GM23338 (cell line): ENCODE results near the gene TENT4A. TPM values are rescaled to one million over a fixed set of nuclear protein-coding genes. Genes with fewer than 3 reads are reported as not detected.

ENCODE experiments used
- ATAC-seq: fragments of 200-7000 bp; cut with Tn5 transposase; 3 replicates; pipeline ENCODE4 v1.9.1; 2020
- DNase-seq: peaks from one replicate; pipeline ENCODE4 v3.0.0-alpha.2; 2015; ENCODE audit warnings: low spot score
- H2AFZ ChIP-seq: fragments of 200-600 bp; sonication (generic); 2 replicates; pipeline ENCODE4 v1.8.0; 2016; ENCODE audit warnings: antibody characterized with exemption, mild to moderate bottlenecking, moderate library complexity
- H3F3A ChIP-seq: fragments of 200-600 bp; sonication (generic); replicated peaks from 2 replicates; pipeline ENCODE4 v1.8.0; 2017; ENCODE audit warnings: antibody characterized with exemption, mixed run types, low read depth
- H3K27ac ChIP-seq: fragments of 200-600 bp; sonication (generic); 2 replicates; pipeline ENCODE4 v1.6.1; 2016; ENCODE audit warnings: low read depth
- H3K27me3 ChIP-seq: fragments of 200-600 bp; sonication (generic); 2 replicates; pipeline ENCODE4 v1.8.0; 2016; ENCODE audit warnings: mild to moderate bottlenecking, mixed run types, moderate library complexity; ENCODE audit not compliant: insufficient read depth
- H3K36me3 ChIP-seq: fragments of 200-600 bp; sonication (generic); 2 replicates; pipeline ENCODE4 v1.8.0; 2016; ENCODE audit warnings: mild to moderate bottlenecking; ENCODE audit not compliant: insufficient read depth
- H3K4me1 ChIP-seq: fragments of 200-600 bp; sonication (generic); 2 replicates; pipeline ENCODE4 v1.8.0; 2016; ENCODE audit warnings: mild to moderate bottlenecking, moderate library complexity; ENCODE audit not compliant: insufficient read depth
- H3K4me2 ChIP-seq: fragments of 200-600 bp; sonication (generic); 2 replicates; pipeline ENCODE4 v1.7.1; 2017; ENCODE audit warnings: mixed run types
- H3K4me3 ChIP-seq: fragments of 200-600 bp; sonication (generic); 2 replicates; pipeline ENCODE4 v1.6.1; 2016; ENCODE audit warnings: mixed run types
- H3K79me2 ChIP-seq: fragments of 200-600 bp; sonication (generic); replicated peaks from 2 replicates; pipeline ENCODE4 v1.8.0; 2017; ENCODE audit warnings: mild to moderate bottlenecking; ENCODE audit not compliant: insufficient read depth
- H3K9me2 ChIP-seq: fragments of 200-600 bp; sonication (generic); 2 replicates; pipeline ENCODE4 v1.8.0; 2017; ENCODE audit not compliant: insufficient read depth
- H4K20me1 ChIP-seq: fragments of 200-600 bp; sonication (generic); replicated peaks from 2 replicates; pipeline ENCODE4 v1.8.0; 2017; ENCODE audit warnings: mild to moderate bottlenecking; ENCODE audit not compliant: insufficient read depth
- H3K27ac Mint-ChIP-seq: 2 replicates; pipeline ENCODE4 v1.8.0; 2020; ENCODE audit warnings: inconsistent platforms, mild to moderate bottlenecking, moderate library complexity, mixed read lengths
- H3K27me3 Mint-ChIP-seq: 3 replicates; pipeline ENCODE4 v1.8.0; 2022; ENCODE audit warnings: low read depth, mild to moderate bottlenecking, moderate library complexity, mixed read lengths, inconsistent platforms; ENCODE audit not compliant: insufficient read depth, poor library complexity
- H3K36me3 Mint-ChIP-seq: 3 replicates; pipeline ENCODE4 v1.8.0; 2021; ENCODE audit warnings: low read depth, mild to moderate bottlenecking, inconsistent platforms, moderate library complexity, mixed read lengths
- H3K4me1 Mint-ChIP-seq: 3 replicates; pipeline ENCODE4 v1.8.0; 2020; ENCODE audit warnings: mild to moderate bottlenecking, inconsistent platforms, mixed read lengths
- H3K4me3 Mint-ChIP-seq: 3 replicates; pipeline ENCODE4 v1.8.0; 2021; ENCODE audit warnings: moderate library complexity, mild to moderate bottlenecking, inconsistent platforms, mixed read lengths
- H3K9me3 Mint-ChIP-seq: 3 replicates; pipeline ENCODE4 v1.8.0; 2020; ENCODE audit warnings: moderate library complexity, mild to moderate bottlenecking, inconsistent platforms, mixed read lengths
- CREB1 ChIP-seq: fragments of 250-450 bp; sonication (Bioruptor Pico); IDR thresholded peaks from 2 replicates; pipeline ENCODE4 v1.5.0; 2020; ENCODE audit warnings: low read depth, mild to moderate bottlenecking, moderate library complexity
- EZH2 ChIP-seq: fragments of 200-600 bp; sonication (generic); IDR thresholded peaks from one replicate; pipeline ENCODE4 v1.8.0; 2017; ENCODE audit warnings: antibody characterized with exemption, mild to moderate bottlenecking, low read depth; ENCODE audit not compliant: unreplicated experiment
- EZH2phosphoT487 ChIP-seq: fragments of 200-600 bp; sonication (generic); IDR thresholded peaks from one replicate; pipeline ENCODE4 v1.8.1; 2018; ENCODE audit warnings: antibody characterized with exemption; ENCODE audit not compliant: unreplicated experiment
- JUNB ChIP-seq: IDR thresholded peaks from one replicate; pipeline ENCODE4 v1.6.1; 2016; ENCODE audit warnings: antibody characterized with exemption; ENCODE audit not compliant: unreplicated experiment
- NANOG ChIP-seq: IDR thresholded peaks from 2 replicates; pipeline ENCODE4 v1.6.1; 2016; ENCODE audit warnings: antibody characterized with exemption, borderline replicate concordance
- POLR2AphosphoS5 ChIP-seq: IDR thresholded peaks from 2 replicates; pipeline ENCODE4 v1.6.1; 2016; ENCODE audit warnings: antibody characterized with exemption, low read depth
- STAT1 ChIP-seq: IDR thresholded peaks from one replicate; pipeline ENCODE4 v1.6.1; 2016; ENCODE audit warnings: antibody characterized with exemption; ENCODE audit not compliant: unreplicated experiment
- ZNF114 ChIP-seq: fragments of 250-450 bp; sonication (Bioruptor Pico); IDR thresholded peaks from 2 replicates; pipeline ENCODE4 v1.5.0; 2020; ENCODE audit warnings: mild to moderate bottlenecking, moderate library complexity
- ZNF331 ChIP-seq: fragments of 250-450 bp; sonication (Bioruptor Pico); IDR thresholded peaks from 2 replicates; pipeline ENCODE4 v1.5.0; 2020; ENCODE audit warnings: low read depth, mild to moderate bottlenecking, moderate library complexity
- polyA plus RNA-seq: library from polyadenylated mRNA; unstranded; fragments of >200 nt; fragmentation: Nextera tagmentation; extraction: Ambion mirVana; gene quantifications from 2 replicates; pipeline ENCODE4 v1.2.1, GENCODE V29; 2016
- total RNA-seq: library from RNA; depleted of rRNA; stranded (reverse); fragments of >200 nt; shearing (Covaris generic); gene quantifications from 2 replicates; pipeline ENCODE4 v1.2.3, GENCODE V29; 2014
- TF ChIP-seq, protein P1 (sequence below): IDR thresholded peaks from 2 replicates; pipeline ENCODE4 v1.6.1; 2016; ENCODE audit warnings: antibody characterized with exemption
- TF ChIP-seq, protein P2 (sequence below): IDR thresholded peaks from one replicate; pipeline ENCODE4 v1.6.1; 2018; ENCODE audit warnings: antibody characterized with exemption; ENCODE audit not compliant: unreplicated experiment
- TF ChIP-seq, protein P3 (sequence below), 2 experiments: fragments of 200-600 bp in 1 of 2; sonication (generic) in 1 of 2; conservative IDR thresholded peaks; 2 replicates each; pipeline versions ENCODE4 v1.5.1 to v1.6.1; 2016 to 2017; ENCODE audit warnings: antibody characterized with exemption in 2 of 2, low read depth in 2 of 2, mild to moderate bottlenecking in 2 of 2, moderate library complexity in 1 of 2
- TF ChIP-seq, protein P4 (sequence below): fragments of 250-450 bp; sonication (Bioruptor Pico); IDR thresholded peaks from 2 replicates; pipeline ENCODE4 v1.5.0; 2020; ENCODE audit warnings: mild to moderate bottlenecking, moderate library complexity

Gene TENT4A
- total and polyA plus RNA-seq, 2 experiments from 2014 or later = 5.3 to 24.0 TPM

DNA sequence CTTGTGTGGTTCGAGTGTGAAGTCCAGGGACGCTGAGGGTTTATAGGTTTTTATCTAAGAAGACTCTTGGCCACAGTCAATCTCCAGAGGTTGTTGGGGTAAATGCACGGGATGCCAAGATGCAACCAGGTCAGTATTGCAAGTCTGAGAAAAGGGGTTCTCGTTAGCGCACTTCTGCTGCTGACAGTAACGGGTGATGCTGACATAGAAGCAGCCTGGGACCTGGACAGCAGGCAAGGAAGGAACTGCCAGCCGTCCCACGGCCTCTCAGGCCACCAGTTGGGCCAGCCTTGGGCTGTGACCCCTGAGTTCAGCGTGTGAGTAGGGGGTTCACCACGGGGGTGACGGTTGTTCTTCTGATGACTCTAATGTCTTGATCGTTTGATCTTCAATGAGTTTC lies 39.0 kb downstream of the TENT4A start:
- Histone ChIP-seq H3K4me3 (no peak overlapping the region), H3K9me2 (no peaks in the 10 kb centered on the region), H3F3A (no peaks in the 10 kb centered on the region), H3K27ac (no peak overlapping the region), H3K79me2 (peaks cover 17% of the 10 kb centered on the region), H3K4me1 (peaks cover 4% of the 10 kb centered on the region), H4K20me1 (peaks cover 9% of the 10 kb centered on the region), H3K36me3 (peaks cover 25% of the 10 kb centered on the region), H3K27me3 (no peaks in the 10 kb centered on the region), H2AFZ (no peak overlapping the region), H3K4me2 (no peak overlapping the region)
- Mint-ChIP-seq H3K36me3 (peaks cover 85% of the 10 kb centered on the region), H3K27me3 (peaks cover 4% of the 10 kb centered on the region), H3K4me1 (peaks cover 11% of the 10 kb centered on the region), H3K4me3 (no peak overlapping the region), H3K27ac (no peak overlapping the region), H3K9me3 (no peaks in the 10 kb centered on the region; the same call in 2 of the 3 replicates)
- no peak for ATAC-seq
- no peak for TF ChIP-seq STAT1
- TF ChIP-seq EZH2phosphoT487 = no peak
- TF ChIP-seq, protein P1, sequence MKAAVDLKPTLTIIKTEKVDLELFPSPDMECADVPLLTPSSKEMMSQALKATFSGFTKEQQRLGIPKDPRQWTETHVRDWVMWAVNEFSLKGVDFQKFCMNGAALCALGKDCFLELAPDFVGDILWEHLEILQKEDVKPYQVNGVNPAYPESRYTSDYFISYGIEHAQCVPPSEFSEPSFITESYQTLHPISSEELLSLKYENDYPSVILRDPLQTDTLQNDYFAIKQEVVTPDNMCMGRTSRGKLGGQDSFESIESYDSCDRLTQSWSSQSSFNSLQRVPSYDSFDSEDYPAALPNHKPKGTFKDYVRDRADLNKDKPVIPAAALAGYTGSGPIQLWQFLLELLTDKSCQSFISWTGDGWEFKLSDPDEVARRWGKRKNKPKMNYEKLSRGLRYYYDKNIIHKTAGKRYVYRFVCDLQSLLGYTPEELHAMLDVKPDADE = no peak
- TF ChIP-seq POLR2AphosphoS5 = no peak
- no peak for TF ChIP-seq ZNF114 (CRISPR knock-in tag)
- TF ChIP-seq EZH2 = no peak
- TF ChIP-seq, protein P2, sequence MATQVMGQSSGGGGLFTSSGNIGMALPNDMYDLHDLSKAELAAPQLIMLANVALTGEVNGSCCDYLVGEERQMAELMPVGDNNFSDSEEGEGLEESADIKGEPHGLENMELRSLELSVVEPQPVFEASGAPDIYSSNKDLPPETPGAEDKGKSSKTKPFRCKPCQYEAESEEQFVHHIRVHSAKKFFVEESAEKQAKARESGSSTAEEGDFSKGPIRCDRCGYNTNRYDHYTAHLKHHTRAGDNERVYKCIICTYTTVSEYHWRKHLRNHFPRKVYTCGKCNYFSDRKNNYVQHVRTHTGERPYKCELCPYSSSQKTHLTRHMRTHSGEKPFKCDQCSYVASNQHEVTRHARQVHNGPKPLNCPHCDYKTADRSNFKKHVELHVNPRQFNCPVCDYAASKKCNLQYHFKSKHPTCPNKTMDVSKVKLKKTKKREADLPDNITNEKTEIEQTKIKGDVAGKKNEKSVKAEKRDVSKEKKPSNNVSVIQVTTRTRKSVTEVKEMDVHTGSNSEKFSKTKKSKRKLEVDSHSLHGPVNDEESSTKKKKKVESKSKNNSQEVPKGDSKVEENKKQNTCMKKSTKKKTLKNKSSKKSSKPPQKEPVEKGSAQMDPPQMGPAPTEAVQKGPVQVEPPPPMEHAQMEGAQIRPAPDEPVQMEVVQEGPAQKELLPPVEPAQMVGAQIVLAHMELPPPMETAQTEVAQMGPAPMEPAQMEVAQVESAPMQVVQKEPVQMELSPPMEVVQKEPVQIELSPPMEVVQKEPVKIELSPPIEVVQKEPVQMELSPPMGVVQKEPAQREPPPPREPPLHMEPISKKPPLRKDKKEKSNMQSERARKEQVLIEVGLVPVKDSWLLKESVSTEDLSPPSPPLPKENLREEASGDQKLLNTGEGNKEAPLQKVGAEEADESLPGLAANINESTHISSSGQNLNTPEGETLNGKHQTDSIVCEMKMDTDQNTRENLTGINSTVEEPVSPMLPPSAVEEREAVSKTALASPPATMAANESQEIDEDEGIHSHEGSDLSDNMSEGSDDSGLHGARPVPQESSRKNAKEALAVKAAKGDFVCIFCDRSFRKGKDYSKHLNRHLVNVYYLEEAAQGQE = no peak
- TF ChIP-seq, protein P3, sequence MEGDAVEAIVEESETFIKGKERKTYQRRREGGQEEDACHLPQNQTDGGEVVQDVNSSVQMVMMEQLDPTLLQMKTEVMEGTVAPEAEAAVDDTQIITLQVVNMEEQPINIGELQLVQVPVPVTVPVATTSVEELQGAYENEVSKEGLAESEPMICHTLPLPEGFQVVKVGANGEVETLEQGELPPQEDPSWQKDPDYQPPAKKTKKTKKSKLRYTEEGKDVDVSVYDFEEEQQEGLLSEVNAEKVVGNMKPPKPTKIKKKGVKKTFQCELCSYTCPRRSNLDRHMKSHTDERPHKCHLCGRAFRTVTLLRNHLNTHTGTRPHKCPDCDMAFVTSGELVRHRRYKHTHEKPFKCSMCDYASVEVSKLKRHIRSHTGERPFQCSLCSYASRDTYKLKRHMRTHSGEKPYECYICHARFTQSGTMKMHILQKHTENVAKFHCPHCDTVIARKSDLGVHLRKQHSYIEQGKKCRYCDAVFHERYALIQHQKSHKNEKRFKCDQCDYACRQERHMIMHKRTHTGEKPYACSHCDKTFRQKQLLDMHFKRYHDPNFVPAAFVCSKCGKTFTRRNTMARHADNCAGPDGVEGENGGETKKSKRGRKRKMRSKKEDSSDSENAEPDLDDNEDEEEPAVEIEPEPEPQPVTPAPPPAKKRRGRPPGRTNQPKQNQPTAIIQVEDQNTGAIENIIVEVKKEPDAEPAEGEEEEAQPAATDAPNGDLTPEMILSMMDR (conservative IDR thresholded peaks at IDR 0.05; ENCODE audit: low read depth in 2 of 2) = no peak
- TF ChIP-seq NANOG = no peak
- TF ChIP-seq JUNB = no peak
- TF ChIP-seq, protein P4, sequence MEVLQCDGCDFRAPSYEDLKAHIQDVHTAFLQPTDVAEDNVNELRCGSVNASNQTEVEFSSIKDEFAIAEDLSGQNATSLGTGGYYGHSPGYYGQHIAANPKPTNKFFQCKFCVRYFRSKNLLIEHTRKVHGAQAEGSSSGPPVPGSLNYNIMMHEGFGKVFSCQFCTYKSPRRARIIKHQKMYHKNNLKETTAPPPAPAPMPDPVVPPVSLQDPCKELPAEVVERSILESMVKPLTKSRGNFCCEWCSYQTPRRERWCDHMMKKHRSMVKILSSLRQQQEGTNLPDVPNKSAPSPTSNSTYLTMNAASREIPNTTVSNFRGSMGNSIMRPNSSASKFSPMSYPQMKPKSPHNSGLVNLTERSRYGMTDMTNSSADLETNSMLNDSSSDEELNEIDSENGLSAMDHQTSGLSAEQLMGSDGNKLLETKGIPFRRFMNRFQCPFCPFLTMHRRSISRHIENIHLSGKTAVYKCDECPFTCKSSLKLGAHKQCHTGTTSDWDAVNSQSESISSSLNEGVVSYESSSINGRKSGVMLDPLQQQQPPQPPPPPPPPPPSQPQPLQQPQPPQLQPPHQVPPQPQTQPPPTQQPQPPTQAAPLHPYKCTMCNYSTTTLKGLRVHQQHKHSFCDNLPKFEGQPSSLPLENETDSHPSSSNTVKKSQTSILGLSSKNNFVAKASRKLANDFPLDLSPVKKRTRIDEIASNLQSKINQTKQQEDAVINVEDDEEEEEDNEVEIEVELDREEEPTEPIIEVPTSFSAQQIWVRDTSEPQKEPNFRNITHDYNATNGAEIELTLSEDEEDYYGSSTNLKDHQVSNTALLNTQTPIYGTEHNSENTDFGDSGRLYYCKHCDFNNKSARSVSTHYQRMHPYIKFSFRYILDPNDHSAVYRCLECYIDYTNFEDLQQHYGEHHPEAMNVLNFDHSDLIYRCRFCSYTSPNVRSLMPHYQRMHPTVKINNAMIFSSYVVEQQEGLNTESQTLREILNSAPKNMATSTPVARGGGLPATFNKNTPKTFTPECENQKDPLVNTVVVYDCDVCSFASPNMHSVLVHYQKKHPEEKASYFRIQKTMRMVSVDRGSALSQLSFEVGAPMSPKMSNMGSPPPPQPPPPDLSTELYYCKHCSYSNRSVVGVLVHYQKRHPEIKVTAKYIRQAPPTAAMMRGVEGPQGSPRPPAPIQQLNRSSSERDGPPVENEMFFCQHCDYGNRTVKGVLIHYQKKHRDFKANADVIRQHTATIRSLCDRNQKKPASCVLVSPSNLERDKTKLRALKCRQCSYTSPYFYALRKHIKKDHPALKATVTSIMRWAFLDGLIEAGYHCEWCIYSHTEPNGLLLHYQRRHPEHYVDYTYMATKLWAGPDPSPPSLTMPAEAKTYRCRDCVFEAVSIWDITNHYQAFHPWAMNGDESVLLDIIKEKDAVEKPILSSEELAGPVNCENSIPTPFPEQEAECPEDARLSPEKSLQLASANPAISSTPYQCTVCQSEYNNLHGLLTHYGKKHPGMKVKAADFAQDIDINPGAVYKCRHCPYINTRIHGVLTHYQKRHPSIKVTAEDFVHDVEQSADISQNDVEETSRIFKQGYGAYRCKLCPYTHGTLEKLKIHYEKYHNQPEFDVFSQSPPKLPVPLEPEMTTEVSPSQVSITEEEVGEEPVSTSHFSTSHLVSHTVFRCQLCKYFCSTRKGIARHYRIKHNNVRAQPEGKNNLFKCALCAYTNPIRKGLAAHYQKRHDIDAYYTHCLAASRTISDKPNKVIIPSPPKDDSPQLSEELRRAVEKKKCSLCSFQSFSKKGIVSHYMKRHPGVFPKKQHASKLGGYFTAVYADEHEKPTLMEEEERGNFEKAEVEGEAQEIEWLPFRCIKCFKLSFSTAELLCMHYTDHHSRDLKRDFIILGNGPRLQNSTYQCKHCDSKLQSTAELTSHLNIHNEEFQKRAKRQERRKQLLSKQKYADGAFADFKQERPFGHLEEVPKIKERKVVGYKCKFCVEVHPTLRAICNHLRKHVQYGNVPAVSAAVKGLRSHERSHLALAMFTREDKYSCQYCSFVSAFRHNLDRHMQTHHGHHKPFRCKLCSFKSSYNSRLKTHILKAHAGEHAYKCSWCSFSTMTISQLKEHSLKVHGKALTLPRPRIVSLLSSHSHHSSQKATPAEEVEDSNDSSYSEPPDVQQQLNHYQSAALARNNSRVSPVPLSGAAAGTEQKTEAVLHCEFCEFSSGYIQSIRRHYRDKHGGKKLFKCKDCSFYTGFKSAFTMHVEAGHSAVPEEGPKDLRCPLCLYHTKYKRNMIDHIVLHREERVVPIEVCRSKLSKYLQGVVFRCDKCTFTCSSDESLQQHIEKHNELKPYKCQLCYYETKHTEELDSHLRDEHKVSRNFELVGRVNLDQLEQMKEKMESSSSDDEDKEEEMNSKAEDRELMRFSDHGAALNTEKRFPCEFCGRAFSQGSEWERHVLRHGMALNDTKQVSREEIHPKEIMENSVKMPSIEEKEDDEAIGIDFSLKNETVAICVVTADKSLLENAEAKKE (CRISPR knock-in tag) = no peak
- no peak for TF ChIP-seq ZNF331 (CRISPR knock-in tag)
- TF ChIP-seq CREB1 (CRISPR knock-in tag) = no peak
- no peak for DNase-seq
